Measurements from ENCODE around the gene PCDHA3.
"Not testable (repeated sequence)": the region's sequence is repeated elsewhere in the genome, so short reads cannot be mapped to it uniquely, and the experiment has no call there.

The PCDHA3 gene

DNA sequence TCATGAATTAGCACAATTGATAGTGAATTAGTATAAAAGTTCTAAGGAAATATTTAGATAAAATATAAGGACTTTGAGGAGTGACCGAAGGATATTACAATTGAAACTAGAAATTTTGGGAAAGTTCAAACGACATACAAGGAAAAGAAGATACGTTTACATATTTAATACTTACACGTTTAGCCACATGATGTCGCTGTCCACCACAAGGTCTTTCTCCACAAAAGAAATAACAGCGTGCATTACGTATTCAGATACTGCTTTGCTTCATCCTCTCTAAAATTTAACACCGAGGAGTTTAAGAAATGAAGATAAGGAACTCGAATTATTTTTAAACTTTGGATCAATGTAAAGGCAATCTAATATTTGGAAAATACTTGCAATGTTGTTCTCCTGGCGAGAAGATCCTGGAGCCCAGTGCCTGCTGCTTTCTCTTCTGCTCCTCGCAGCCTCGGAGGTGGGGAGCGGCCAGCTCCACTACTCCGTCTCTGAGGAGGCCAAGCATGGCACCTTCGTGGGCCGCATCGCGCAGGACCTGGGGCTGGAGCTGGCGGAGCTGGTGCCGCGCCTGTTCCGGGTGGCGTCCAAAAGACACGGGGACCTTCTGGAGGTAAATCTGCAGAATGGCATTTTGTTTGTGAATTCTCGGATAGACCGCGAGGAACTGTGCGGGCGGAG lies at the start of gene PCDHA3:
PCDHA3 (plus strand) TSS at position 242 of the 678 bp plus-strand sequence.
- no peak for DNase-seq

DNA sequence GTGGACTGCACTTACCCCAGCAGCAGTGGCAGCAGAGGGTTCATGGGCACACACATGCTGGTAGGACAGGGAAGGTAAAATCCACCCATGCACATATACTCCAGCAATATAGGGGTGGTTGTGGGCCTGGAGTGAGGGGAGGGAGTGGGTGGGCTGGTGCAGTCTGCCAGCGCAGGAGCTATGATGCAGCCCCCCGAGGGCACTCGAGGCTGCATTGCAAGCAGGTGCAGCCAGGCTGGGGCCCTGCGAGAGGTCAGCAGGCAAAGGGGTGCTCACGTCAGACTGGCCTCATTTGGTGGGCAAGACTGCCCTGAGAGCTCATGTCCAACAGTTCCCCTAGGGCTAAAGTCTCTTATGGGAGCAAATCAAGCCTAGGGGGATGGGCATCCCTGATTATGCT lies 47.3 kb upstream of the PCDHA3 start:
- no peak for DNase-seq

DNA sequence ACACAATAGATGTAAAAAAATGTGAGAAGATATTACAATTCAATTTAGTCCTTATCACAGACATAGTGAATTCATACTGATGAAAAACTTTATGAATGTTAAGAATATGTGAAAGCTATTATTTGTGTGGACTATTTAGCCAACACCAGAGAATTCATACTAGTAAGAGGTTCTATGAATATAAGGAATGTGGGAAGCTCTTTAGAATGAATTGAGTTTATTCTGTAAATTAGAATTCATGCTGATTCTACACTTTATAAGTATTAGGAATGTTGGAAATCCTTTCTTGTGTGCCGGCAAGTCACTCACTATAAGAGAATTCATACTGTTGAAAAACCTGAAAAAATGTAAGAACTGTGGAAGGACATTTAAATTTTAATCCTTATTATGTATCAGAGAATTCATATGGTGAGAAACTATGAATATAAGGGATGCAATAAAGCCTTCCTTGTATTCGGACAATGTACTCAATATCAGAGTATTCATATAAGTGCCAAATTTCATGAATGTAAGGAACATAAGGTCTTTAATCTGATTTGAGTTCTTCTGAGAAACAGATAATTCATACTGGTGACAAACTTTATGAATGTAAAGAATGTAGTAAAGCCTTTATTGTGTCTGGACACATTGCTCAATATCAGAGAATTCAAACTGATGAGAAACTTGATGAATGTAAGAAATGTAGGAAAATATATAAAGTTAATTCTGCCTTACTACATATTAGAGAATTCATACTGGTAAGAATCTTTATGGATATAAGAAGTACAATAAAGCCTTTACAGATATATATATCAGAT lies 36.5 kb upstream of the PCDHA3 start:
- DNase-seq = peak in 1 of 2 experiments; percentile 17

DNA sequence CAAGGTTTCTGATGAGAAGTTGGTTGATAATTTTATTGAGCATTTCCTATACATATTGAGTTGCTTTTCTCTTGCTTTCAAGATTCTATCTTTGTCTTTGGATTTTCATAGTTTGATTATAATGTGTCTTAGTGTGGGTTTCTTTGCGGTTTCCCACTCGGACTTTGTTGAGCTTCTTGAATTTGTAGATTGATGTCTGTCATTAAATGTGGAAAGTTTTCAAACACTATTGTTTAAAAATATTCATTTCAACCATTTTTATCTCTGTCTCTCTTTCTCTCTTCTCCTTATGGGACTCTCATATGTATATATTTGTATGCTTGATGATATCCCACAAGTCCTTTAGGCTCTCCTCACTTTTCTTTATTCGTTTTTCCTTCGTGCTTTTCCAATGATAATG lies 33.4 kb upstream of the PCDHA3 start:
- DNase-seq = no peak

DNA sequence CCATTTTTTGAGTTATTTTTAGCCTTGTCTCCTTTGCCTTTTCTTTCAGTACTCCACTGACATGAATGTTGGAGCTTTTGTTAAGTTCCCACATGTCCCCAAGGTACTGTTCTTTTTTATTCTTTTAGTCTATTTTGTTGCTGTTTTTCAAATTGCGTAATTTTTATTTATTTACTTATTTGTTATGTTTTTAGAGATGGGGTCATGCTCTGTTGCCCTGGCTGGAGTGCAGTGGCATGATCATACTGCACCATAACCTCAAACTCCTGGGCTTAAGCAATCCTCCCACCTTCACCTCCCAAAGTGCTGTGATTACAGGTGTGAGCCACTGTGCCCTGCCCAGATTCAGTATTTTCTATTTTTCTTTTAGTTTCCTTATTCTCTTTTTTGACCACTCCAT lies 20.3 kb upstream of the PCDHA3 start:
- no peak for DNase-seq

DNA sequence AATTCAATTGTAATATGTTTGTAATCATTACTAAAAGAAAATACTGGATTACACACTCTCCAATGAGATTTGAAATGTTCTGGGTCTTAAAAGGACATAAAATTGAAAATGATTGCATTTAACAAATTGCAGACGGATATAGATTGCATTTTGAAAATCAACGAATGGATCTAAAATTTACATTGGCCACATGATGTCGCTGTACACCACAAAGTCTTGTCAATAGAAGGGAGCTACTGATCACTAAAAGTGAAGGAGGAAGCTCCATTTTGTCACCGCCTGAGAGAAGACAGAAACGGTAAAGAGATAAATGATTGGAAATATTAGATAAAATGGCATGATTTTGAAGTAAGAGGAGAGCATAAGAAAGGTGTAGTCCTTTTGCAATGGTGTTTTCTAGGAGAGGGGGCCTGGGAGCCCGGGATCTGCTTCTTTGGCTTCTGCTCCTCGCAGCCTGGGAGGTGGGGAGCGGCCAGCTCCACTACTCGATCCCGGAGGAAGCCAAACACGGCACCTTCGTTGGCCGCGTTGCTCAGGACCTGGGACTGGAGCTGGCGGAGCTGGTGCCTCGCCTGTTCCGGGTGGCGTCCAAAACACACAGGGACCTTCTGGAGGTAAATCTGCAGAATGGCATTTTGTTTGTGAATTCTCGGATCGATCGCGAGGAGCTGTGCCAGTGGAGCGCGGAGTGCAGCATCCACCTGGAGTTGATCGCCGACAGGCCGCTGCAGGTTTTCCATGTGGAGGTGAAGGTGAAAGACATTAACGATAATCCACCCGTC lies 14.8 kb upstream of the PCDHA3 start, which contains the start of gene PCDHA1:
PCDHA1 (plus strand) TSS at position 236 of the 782 bp plus-strand sequence.
- DNase-seq = peak in 1 of 2 experiments; percentile 35

DNA sequence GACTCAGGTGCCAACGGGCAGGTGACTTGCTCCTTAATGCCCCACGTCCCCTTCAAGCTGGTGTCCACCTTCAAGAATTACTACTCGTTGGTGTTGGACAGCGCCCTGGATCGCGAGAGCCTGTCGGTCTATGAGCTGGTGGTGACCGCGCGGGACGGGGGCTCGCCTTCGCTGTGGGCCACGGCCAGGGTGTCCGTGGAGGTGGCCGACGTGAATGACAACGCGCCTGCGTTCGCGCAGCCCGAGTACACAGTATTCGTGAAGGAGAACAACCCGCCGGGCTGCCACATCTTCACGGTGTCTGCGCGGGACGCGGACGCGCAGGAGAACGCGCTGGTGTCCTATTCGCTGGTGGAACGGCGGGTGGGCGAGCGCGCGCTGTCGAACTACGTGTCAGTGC lies 13.4 kb upstream of the PCDHA3 start:
- DNase-seq = not testable (repeated sequence)

DNA sequence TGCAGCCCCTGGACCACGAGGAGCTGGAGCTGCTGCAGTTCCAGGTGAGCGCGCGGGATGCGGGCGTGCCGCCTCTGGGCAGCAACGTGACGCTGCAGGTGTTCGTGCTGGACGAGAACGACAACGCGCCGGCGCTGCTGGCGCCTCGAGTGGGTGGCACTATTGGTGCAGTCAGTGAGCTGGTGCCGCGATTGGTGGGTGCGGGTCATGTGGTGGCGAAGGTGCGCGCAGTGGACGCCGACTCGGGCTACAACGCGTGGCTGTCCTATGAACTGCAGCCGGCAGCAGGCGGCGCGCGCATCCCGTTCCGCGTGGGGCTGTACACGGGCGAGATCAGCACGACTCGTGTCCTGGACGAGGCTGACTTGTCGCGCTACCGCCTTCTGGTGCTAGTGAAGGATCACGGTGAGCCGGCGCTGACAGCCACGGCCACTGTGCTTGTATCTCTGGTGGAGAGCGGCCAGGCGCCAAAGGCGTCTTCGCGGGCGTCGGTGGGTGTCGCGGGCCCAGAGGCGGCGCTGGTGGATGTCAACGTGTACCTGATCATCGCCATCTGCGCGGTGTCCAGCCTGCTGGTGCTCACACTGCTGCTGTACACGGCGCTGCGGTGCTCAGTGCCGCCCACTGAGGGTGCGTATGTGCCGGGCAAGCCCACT lies 12.9 kb upstream of the PCDHA3 start:
- DNase-seq = not testable (repeated sequence)

DNA sequence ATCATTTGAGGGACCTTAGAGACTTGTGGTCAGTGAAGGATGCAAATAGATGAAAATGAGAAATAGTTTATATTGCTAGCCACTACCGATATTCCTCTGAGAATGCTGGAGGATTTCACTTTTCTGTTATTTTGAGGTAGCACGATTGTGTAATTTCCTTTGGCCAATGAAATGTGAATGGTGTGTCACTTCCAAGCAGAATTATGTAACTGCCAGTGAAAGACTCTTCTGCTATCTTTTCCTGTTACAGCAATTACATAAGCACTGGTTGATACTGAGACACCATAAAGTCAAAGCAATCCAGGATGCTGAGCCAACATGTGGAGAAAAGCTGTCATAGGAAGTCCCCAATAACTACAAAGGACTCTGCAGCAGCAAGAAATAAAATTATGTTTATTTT lies 9.8 kb upstream of the PCDHA3 start:
- peak; percentile 77 to 83 for DNase-seq

DNA sequence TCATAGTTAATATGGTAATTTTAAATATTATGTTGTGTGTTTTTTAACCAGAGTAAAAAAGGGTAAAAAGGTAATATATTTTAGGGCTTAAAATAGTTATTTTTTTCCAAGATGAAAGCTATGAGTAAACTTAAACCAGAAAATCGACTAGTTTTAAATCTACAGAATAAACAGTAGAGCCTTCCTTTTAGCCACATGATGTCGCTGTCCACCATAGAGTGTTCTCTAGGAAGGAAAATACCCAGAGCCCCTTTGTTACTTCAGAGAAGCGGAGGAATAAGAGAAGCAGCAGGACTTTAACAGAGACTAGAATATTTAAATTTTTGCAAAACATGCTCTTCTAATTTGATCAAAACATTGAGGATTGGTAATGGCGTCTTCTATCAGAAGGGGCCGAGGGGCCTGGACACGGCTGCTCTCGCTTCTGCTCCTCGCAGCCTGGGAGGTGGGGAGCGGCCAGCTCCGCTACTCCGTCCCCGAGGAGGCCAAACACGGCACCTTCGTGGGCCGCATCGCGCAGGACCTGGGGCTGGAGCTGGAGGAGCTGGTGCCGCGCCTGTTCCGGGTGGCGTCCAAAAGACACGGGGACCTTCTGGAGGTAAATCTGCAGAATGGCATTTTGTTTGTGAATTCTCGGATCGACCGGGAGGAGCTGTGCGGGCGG lies 6.1 kb upstream of the PCDHA3 start, which contains the start of gene PCDHA2:
PCDHA2 (plus strand) TSS at position 258 of the 664 bp plus-strand sequence.
- no peak for DNase-seq

DNA sequence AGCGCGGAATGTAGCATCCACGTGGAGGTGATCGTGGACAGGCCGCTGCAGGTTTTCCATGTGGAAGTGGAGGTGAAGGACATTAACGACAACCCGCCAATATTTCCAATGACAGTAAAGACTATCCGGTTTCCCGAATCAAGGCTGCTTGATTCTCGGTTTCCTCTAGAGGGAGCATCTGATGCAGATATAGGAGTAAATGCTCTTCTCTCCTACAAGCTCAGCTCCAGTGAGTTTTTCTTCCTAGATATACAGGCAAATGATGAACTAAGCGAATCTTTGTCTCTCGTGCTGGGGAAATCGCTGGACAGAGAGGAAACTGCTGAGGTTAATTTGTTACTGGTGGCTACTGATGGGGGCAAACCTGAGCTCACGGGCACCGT lies 5.6 kb upstream of the PCDHA3 start:
- no peak for DNase-seq

DNA sequence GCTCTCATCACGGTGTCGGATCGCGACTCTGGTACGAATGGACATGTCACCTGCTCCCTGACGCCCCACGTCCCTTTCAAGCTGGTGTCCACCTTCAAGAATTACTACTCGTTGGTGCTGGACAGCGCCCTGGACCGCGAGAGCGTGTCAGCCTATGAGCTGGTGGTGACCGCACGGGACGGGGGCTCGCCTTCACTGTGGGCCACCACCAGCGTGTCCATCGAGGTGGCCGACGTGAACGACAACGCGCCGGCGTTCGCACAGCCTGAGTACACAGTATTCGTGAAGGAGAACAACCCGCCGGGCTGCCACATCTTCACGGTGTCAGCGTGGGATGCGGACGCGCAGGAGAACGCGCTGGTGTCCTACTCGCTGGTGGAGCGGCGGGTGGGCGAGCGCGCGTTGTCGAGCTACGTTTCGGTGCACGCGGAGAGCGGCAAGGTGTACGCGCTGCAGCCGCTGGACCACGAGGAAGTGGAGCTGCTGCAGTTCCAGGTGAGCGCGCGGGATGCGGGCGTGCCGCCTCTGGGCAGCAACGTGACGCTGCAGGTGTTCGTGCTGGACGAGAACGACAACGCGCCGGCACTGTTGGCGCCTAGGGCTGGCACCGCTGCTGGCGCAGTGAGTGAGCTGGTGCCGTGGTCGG lies 4.7 kb upstream of the PCDHA3 start:
- DNase-seq = not testable (repeated sequence)

DNA sequence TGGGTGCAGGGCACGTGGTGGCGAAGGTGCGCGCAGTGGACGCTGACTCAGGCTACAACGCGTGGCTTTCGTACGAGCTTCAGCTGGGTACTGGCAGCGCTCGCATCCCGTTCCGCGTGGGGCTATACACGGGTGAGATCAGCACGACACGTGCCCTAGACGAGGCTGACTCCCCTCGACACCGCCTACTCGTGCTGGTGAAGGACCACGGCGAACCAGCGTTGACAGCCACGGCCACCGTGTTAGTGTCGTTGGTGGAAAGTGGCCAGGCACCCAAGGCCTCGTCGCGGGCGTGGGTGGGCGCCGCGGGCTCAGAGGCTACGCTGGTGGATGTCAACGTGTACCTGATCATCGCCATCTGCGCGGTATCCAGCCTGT lies 4.2 kb upstream of the PCDHA3 start:
- no peak for DNase-seq

DNA sequence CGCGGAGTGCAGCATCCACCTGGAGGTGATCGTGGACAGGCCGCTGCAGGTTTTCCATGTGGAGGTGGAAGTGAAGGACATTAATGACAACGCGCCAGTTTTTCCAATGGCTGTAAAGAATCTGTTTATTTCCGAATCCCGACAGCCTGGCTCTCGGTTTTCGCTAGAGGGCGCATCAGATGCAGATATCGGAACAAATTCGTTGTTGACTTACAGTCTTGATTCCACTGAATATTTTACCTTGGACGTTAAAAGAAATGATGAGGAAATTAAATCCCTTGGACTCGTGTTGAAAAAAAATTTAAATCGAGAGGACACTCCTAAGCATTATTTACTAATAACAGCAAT lies 611 bp downstream of the PCDHA3 start:
- DNase-seq = no peak

DNA sequence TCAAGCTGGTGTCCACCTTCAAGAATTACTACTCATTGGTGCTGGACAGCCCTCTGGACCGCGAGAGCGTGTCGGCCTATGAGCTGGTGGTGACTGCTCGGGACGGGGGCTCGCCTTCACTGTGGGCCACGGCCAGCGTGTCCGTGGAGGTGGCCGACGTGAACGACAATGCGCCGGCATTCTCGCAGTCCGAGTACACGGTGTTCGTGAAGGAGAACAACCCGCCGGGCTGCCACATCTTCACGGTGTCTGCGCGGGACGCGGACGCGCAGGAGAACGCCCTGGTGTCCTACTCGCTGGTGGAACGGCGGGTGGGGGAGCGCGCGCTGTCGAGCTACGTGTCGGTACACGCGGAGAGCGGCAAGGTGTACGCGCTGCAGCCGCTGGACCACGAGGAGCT lies 1.5 kb downstream of the PCDHA3 start:
- DNase-seq = not testable (repeated sequence)

DNA sequence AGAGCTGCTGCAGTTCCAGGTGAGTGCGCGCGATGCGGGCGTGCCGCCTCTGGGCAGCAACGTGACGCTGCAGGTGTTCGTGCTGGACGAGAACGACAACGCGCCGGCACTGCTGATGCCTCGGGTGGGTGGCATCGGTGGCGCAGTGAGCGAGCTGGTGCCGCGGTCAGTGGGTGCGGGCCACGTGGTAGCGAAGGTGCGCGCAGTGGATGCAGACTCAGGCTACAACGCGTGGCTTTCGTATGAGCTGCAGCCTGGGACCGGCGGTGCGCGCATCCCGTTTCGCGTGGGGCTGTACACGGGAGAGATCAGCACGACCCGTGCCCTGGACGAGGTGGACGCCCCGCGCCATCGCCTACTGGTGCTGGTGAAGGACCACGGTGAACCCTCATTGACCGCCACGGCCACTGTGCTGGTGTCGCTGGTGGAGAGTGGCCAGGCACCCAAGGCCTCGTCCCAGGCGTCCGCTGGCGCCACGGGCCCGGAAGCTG lies 2.0 kb downstream of the PCDHA3 start:
- DNase-seq = no peak

DNA sequence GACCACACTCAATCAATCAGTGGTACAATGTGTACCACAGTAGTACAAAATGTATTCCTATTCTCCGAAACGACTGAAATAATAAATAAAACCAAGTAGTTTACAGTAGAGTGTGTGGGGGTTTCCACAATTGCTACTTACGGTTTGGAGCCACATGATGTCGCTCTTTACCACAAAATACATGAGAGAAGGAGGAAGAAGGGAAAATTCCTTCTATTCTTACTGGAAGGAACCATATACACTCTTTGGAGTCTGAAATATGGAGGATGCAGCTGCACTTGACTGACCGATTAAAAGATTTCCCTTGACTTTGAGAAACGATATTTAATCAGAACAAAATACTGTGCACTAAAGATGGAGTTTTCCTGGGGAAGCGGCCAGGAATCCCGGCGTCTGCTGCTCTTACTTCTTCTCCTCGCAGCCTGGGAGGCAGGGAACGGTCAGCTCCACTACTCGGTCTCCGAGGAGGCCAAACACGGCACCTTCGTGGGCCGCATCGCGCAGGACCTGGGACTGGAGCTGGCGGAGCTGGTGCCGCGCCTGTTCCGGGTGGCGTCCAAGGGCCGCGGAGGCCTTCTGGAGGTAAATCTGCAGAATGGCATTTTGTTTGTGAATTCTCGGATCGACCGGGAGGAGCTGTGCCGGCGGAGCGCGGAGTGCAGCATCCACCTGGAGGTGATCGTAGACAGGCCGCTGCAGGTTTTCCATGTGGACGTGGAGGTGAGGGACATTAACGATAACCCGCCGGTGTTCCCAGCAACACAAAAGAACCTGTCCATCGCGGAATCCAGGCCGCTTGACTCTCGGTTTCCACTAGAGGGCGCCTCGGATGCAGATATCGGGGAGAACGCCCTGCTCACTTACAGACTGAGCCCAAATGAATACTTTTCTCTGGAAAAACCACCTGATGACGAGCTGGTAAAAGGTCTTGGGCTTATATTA lies 6.2 kb downstream of the PCDHA3 start, which contains the start of gene PCDHA4:
PCDHA4 (plus strand) TSS at position 235 of the 942 bp plus-strand sequence.
- DNase-seq = no peak

DNA sequence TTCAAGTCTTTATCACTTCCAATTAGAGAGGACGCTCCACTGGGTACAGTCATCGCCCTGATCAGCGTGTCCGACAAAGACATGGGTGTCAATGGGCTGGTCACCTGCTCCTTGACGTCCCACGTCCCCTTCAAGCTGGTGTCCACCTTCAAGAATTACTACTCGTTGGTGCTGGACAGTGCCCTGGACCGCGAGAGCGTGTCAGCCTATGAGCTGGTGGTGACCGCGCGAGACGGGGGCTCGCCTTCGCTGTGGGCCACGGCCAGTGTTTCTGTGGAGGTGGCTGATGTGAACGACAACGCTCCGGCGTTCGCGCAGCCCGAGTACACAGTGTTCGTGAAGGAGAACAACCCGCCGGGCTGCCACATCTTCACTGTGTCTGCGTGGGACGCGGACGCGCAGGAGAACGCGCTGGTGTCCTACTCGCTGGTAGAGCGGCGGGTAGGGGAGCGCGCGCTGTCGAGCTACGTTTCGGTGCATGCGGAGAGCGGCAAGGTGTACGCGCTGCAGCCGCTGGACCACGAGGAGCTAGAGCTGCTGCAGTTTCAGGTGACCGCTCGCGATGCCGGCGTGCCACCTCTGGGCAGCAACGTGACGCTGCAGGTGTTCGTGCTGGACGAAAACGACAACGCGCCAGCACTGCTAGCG lies 7.5 kb downstream of the PCDHA3 start:
- DNase-seq = not testable (repeated sequence)

DNA sequence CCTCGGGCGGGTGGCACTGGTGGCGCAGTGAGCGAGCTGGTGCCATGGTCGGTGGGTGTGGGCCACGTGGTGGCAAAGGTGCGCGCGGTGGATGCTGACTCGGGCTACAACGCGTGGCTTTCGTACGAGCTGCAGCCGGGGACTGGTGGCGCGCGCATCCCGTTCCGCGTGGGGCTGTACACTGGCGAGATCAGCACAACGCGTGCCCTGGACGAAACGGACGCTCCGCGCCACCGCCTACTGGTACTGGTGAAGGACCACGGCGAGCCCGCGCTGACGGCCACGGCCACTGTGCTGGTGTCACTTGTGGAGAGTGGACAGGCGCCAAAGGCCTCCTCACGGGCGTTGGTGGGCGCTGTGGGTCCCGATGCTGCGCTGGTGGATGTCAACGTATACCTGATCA lies 8.0 kb downstream of the PCDHA3 start:
- no peak for DNase-seq
